GM18498 (cell line): ENCODE results near the gene EXOSC2.
A peak's percentile ranks its signal among the peaks of the same experiment; 100 is the strongest.

ENCODE experiments used
- ATAC-seq: cut with Tn5 transposase; IDR thresholded peaks from one replicate; pipeline ENCODE4 v1.9.1; 2021; ENCODE audit warnings: mild to moderate bottlenecking, moderate library complexity; ENCODE audit not compliant: unreplicated experiment

Gene EXOSC2

DNA sequence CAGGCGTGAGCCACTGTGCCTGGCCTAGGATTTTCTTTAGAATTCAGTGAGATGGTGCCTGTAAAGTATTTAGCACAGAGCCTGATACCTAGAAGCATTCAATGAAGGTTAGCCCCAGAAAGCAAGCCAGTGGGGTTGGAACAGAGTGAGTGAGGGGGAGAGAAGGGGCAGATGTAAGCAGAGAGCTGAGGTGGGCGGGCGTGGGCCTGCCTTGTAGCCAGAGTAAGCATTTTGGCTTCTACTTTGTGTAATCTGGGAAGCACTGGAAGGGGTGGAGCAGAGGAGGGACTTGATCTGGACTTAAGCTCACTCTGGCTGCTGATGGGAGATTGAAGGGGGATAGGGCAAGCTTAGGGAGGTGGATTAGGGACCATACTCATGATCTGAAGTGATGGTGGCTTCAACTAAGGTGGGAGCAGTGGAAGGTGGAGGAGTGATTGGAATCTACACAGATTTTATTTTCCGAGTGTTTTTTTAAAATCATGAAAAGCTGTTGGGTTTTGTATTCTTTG, 2.6 kb downstream of the EXOSC2 start:
- ATAC-seq: no peak

GRCh38 chr9:130696996-130697395, 3.4 kb downstream of the EXOSC2 start:
- no peak for ATAC-seq

DNA sequence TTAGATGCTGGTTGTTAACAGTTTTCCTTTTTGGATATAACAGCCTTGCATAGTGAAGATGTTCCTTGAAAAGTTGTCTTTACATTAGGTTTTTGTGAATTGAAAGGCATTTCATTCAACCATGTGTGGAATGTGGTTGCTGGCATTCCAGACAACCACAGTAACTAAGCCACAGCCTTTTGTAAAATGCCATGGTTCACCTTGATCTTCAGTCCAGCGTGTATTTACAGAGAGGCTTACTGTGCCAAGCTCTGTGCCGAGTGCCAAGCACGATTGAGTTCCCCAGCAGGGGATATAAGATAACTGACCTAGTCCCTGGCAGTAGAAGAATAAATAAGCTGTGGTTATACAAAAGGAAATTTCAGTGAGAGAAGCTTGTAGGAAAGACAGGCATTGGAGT, 4.9 kb downstream of the EXOSC2 start:
- no peak for ATAC-seq

GRCh38 chr9:130699047-130699446, 5.5 kb downstream of the EXOSC2 start:
- no peak for ATAC-seq

- ATAC-seq: no peak
Measured at GRCh38 chr9:130701059-130702022, 7.8 kb downstream of the EXOSC2 start.

- no peak for ATAC-seq
Measured at GRCh38 chr9:130703501-130703900, 9.9 kb downstream of the EXOSC2 start.

GRCh38 chr9:130707225-130707976, 13.8 kb downstream of the EXOSC2 start:
- ATAC-seq: no peak

DNA sequence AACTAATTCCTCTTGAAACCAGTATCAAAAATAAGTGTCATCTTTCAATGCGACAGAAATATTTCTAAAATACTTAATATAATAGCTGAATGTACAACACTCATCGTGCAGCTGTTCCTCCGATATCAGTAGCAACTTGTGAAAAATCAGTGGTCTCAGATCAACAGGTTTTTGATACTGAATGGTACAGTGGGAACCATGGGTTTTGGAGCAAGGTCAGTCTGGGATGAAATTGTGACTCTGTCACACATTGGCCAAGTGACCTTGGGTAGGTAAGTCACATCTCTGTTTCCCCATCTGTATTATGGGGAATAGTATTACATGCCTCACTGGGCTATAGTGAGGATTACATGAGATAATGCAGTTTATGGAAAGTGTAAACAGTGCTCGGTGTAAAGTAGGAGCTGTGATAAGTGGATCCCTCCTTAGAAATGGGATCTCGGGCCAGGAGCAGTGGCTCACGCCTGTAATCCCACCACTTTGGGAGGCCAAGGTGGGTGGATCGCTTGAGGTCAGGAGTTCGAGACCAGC, 17.3 kb downstream of the EXOSC2 start:
- no peak for ATAC-seq

DNA sequence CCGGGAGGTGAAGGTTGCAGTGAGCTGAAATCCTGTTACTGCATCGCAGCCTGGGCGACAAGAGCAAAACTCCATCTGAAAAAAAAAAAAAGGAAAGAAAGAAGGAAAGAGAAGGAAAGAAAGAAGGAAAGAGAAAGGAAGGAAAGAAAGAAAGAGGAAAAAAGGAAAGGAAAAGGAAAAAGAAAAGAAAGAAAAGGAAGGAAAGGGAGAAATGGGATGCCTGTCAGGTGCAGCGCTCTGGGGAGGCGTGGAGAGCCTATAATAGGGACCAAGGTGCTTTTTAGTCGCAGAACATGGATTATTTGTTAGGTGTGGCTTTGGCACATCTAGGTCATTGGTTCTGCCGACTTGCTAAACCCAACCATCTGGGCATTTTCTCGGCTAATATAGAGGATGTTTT, 17.9 kb downstream of the EXOSC2 start:
- ATAC-seq: no peak

DNA sequence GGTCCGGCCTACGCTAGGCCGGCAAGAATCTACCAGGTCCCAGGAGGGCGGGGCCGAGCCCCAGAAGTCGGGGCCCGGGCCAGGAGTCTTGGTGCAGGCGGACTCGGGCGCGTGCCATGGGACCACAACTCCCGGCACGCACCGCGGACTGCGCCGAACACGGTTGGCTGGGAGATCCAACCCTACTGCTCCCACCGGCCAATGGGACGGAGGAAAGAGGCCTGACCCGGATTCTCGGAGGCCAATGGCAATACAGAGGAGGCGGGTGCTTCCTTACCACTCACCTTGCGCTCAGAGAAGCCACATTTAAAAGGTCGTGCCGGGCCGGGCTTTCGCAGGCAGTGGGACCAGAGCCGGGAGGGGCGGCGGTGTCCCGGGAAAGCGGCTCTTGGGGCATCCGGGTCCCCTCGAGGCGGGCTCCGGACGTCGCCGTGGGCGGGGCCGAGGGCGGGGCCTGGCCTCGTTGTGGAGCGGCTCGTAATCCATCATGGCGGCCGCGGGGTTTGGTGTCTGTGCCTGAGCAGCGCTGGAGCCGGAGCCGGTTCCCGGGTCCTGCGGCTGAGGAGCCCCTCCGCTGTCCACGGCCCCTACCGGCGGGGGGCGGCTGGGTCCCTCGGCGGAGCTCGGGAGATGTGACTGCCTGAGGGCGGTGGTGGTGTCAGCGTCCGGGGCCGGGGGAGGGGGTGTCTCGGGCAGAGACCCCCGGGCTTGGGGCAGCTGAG, 19.1 kb downstream of the EXOSC2 start:
- peak; percentile 97 for ATAC-seq

DNA sequence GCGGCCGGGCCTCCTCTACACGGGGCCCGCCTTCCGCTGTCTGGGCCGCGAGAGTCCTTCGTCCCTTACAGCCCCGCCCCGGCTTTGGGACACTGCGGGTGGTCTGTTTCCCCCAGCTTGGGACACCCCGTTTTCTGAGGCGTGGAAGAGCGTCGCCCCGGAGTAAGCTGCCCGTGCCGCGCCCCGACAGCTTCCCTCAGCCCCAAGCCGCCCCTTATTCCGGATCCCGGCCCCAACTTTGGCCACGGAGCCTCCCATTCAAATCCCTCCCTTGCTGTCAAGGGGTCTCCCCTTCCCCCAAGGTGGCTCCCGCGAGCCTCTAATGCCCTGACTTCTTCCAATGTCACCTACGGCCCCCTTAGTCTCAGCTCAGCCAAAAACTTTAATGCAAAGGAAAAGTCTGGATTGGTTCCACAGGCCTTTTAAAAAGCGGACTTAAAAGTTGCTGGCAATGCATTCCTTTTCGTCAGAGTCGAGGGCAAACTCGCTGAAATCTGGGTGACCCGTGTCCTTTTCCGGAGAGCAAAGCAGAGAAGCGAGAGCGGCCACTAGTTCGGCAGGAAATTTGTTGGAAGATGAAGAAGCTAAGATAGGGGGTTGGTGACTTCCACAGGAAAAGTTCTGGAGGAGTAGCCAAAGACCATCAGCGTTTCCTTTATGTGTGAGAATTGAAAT, 19.8 kb downstream of the EXOSC2 start:
- ATAC-seq: no peak

- ATAC-seq: no peak
Measured at GRCh38 chr9:130714586-130715110, 21.1 kb downstream of the EXOSC2 start.

- no peak for ATAC-seq
Measured at GRCh38 chr9:130715270-130715669, 21.7 kb downstream of the EXOSC2 start.

DNA sequence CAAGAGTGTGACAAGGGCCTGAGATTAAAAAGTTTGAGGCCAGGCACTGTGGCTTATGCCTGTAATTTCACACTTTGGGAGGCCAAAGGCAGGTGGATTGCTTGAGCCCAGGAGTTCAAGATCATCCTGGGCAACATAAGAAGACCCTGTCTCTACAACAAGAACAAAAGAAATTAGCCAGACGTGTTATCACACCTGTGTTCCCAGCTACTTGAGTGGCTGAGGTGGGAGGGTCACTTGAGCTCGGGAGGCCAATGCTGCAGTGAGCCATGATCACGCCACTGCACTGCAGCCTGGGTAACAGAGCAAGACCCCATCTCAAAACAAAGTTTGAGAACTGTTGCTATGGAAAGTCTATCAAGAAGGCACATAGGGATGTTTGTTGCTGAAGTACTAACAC, 25.0 kb downstream of the EXOSC2 start:
- no peak for ATAC-seq

GRCh38 chr9:130720762-130721161, 27.2 kb downstream of the EXOSC2 start:
- ATAC-seq: no peak

DNA sequence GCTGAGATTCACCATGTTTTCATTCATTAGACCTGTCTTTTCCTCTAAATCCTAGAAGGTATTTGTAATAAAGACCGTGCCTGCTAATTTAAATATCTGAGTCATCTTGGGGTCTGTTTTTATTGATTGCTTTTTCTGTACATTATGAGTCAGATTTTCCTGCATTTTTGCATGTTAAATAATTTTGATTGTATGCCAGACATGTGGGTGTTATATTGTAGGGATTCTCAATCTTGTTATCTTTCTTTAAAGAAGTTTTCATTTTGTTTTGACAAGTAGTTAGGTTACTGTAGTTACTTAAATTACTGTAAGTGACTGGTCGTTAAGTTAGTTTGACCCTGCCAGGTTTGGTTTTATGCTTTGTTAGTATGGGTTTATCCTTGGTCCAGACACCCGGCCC, 35.1 kb downstream of the EXOSC2 start:
- no peak for ATAC-seq

GRCh38 chr9:130729145-130729544, 35.6 kb downstream of the EXOSC2 start:
- no peak for ATAC-seq

- no peak for ATAC-seq
Measured at GRCh38 chr9:130731355-130731754, 37.8 kb downstream of the EXOSC2 start.

DNA sequence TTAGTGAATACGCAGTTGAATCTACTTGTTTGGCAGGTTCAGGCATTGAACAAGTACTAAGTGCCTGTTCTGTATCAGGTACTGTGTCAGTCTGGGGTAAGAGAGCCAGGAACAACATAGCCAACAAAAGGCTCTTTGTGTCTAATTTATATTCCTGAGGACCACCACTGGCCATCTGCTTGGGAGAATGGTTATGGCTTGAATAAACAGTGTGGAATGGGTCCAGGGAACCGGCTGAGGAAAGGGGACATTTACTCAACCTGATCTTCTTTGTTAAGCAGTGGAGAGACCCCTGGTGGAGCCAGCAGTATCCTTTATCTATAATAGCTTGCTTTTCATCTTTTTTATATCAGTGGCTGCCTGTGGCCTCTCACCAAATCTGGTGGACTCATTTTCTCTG, 38.6 kb downstream of the EXOSC2 start:
- ATAC-seq: no peak

DNA sequence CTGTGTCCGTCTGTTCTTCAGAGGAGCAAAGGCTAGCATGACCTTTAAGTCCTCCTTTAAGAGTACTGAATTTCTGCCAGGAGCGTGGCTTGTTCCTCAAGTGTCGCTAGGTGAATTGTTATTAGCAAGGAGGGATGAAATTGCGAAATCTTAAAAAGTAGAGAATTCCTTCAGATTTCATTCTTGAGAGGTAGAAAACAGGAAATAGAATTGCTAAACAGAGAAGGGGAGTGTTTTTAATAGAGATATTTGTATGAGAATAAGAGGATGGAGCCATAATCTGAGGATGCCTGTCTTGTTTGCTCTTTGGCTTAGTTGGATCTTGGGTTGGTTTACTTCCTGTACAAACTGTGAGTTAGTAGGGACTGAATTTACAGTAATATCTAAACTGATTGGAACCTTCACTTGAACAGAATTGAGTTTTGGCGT, 39.2 kb downstream of the EXOSC2 start:
- no peak for ATAC-seq
